IPS-18a (cell line): Measurements from ENCODE around the gene PCYT1A.
"Not testable (repeated sequence)": the region's sequence is repeated elsewhere in the genome, so short reads cannot be mapped to it uniquely, and the experiment has no call there.

Source experiments
- H3K27ac ChIP-seq: one replicate; pipeline ENCODE4 v1.5.1; 2013; ENCODE audit warnings: low read length
- H3K27me3 ChIP-seq: one replicate; pipeline ENCODE4 v1.6.1; 2013; ENCODE audit warnings: mild to moderate bottlenecking, low read length; ENCODE audit not compliant: control insufficient read depth, insufficient read depth
- H3K36me3 ChIP-seq: one replicate; pipeline ENCODE4 v1.6.1; 2013; ENCODE audit warnings: low read depth, low read length; ENCODE audit not compliant: control insufficient read depth
- H3K4me1 ChIP-seq: one replicate; pipeline ENCODE4 v1.6.1; 2013; ENCODE audit warnings: low read depth, low read length; ENCODE audit not compliant: control insufficient read depth
- H3K4me3 ChIP-seq: one replicate; pipeline ENCODE4 v1.5.1; 2013; ENCODE audit warnings: low read length
- H3K9ac ChIP-seq: one replicate; pipeline ENCODE4 v1.6.1; 2013; ENCODE audit warnings: mild to moderate bottlenecking, low read length, moderate library complexity
- H3K9me3 ChIP-seq: one replicate; pipeline ENCODE4 v1.6.1; 2013; ENCODE audit warnings: low read depth, low read length; ENCODE audit not compliant: control insufficient read depth

The PCYT1A gene

DNA sequence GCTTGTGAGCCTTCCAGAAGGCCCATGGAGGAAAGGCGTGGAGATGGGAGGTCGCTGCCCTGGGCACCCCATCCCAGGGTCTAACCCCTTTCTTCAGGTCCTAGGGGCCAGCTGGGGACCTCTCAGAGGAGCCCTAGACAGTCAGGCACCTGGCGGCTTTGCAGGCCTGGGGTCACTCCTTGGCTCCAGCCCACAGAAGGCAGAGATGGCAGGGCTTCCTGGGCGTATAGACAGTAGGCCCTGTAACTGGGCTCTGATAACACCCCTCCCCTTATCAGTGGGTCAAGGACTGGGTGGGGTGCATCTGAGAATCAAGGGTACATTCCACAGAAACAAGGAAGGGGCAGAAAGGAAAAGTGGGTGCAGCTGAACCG is 93.0 kb downstream of the PCYT1A start:
- no peaks in the 10 kb centered on the region for H3K4me1 ChIP-seq
- H3K27ac ChIP-seq = no peak overlapping the region
- H3K9ac ChIP-seq = no peak overlapping the region
- no peaks in the 10 kb centered on the region for H3K36me3 ChIP-seq
- no peaks in the 10 kb centered on the region for H3K9me3 ChIP-seq
- H3K4me3 ChIP-seq = no peak overlapping the region
- no peaks in the 10 kb centered on the region for H3K27me3 ChIP-seq

- Histone ChIP-seq H3K9ac (no peak overlapping the region), H3K27me3 (no peaks in the 10 kb centered on the region), H3K27ac (no peak overlapping the region)
Measured at GRCh38 chr3:196193736-196194541, 93.6 kb downstream of the PCYT1A start.

GRCh38 chr3:196193133-196193735 is 94.3 kb downstream of the PCYT1A start:
- H3K9me3 ChIP-seq = no peaks in the 10 kb centered on the region
- no peaks in the 10 kb centered on the region for H3K4me1 ChIP-seq
- no peak overlapping the region for H3K27ac ChIP-seq
- H3K36me3 ChIP-seq = no peaks in the 10 kb centered on the region
- no peak overlapping the region for H3K4me3 ChIP-seq
- no peak overlapping the region for H3K9ac ChIP-seq
- H3K27me3 ChIP-seq = no peaks in the 10 kb centered on the region

More at GRCh38 chr3:196193736-196194541, 93.6 kb downstream of the PCYT1A start:
- no peaks in the 10 kb centered on the region for H3K9me3 ChIP-seq
- H3K36me3 ChIP-seq = no peaks in the 10 kb centered on the region
- no peak overlapping the region for H3K4me3 ChIP-seq
- H3K4me1 ChIP-seq = no peaks in the 10 kb centered on the region

DNA sequence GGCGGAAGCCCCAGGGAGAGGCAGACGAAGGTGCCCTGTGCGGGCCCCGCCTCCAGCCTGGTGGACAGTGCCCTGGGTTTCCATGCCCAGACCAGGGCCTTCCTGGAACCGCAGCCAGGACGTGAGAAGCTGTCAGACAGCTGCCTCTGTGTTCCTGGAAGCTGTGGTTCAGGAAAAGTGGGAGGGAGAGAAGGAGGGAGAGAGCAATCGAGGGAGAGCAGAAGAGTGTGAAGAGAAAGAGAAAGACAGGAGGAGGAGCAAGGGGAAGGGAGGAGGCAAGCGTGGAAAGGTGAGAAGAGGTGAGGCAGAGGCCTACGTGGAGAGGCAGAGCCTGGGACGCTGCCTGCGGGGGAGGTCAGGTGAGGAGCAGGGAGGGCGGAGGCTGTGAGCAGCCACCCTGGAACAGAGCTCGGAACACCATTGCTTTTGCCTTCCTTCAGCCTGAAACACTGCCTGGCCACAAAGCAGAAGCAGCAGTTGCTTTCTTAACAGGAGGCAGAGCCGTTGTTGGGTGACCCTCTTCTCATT is 94.9 kb downstream of the PCYT1A start:
- H3K4me3 ChIP-seq = no peak overlapping the region
- H3K9ac ChIP-seq = no peak overlapping the region
- H3K27ac ChIP-seq = no peak overlapping the region
- no peaks in the 10 kb centered on the region for H3K36me3 ChIP-seq
- no peaks in the 10 kb centered on the region for H3K4me1 ChIP-seq
- H3K9me3 ChIP-seq = no peaks in the 10 kb centered on the region
- H3K27me3 ChIP-seq = no peaks in the 10 kb centered on the region

DNA sequence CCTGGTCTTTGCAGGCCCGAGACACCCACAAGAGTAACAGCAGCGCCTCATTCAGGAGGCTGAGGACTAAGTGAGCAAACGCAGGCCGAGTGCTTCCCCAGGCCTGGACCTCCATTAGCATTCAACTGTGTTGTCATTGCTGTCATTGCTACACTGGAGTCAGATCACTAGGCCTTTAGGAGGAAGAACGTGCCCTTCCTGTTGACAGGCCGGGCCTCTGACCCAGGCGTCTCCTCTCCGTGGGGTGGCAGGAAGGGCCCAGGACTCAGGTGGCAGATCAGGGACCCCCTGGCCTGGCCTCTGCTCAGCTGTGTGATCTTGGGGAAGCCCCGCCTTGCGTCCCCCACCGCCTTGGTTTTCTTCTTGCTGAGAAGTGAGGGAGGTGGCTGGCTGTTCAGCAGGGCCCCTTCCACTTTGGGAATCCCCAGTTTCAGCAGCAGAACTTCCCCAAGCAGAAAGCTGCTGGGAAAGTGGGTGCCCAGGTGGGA is 95.4 kb downstream of the PCYT1A start:
- no peaks in the 10 kb centered on the region for H3K27me3 ChIP-seq
- no peak overlapping the region for H3K4me3 ChIP-seq
- no peak overlapping the region for H3K27ac ChIP-seq
- no peaks in the 10 kb centered on the region for H3K36me3 ChIP-seq
- H3K4me1 ChIP-seq = peaks cover 2% of the 10 kb centered on the region
- no peak overlapping the region for H3K9ac ChIP-seq
- H3K9me3 ChIP-seq = no peaks in the 10 kb centered on the region

DNA sequence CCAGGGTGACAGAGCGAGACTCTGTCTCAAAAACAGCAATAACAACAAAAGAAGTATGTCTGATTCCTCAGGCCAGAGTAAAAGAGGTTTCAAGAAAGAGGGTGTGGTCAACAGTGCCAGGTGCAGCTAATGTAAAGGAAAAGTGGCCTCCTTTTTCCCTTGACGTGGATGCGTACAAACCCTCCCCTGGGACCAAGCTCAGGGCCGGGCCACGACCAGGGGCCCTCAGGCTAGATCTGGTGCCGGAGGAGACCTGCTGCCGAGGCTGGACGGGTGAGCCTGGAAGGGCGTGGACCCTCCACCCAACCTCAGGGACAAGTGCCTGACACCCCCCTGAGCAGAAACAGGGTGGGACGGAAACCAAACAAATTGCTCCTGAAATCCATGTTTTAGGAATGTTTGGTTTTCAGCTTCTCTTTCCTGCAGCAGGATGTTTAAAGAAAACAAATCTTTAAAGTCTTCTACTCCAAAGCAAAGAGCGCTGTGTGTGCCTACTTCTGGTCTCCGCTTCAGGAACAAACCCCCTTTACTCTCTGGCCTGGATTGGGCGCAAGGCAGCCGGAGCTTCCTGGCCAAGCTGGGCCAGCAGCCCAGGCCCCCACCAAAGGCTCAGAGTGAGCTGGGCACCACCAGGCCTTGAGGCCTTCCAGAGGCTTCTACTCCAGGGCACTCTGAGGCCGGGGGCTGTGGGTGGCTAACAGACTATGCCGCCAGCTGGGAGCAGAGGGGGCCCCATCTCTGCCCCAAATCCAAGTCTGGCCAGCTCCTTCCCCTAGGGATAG is 97.8 kb downstream of the PCYT1A start:
- H3K27ac ChIP-seq = no peak overlapping the region
- H3K9me3 ChIP-seq = no peaks in the 10 kb centered on the region
- no peaks in the 10 kb centered on the region for H3K27me3 ChIP-seq
- no peaks in the 10 kb centered on the region for H3K36me3 ChIP-seq
- H3K9ac ChIP-seq = no peak overlapping the region
- peaks cover 5% of the 10 kb centered on the region for H3K4me1 ChIP-seq
- H3K4me3 ChIP-seq = no peak overlapping the region

DNA sequence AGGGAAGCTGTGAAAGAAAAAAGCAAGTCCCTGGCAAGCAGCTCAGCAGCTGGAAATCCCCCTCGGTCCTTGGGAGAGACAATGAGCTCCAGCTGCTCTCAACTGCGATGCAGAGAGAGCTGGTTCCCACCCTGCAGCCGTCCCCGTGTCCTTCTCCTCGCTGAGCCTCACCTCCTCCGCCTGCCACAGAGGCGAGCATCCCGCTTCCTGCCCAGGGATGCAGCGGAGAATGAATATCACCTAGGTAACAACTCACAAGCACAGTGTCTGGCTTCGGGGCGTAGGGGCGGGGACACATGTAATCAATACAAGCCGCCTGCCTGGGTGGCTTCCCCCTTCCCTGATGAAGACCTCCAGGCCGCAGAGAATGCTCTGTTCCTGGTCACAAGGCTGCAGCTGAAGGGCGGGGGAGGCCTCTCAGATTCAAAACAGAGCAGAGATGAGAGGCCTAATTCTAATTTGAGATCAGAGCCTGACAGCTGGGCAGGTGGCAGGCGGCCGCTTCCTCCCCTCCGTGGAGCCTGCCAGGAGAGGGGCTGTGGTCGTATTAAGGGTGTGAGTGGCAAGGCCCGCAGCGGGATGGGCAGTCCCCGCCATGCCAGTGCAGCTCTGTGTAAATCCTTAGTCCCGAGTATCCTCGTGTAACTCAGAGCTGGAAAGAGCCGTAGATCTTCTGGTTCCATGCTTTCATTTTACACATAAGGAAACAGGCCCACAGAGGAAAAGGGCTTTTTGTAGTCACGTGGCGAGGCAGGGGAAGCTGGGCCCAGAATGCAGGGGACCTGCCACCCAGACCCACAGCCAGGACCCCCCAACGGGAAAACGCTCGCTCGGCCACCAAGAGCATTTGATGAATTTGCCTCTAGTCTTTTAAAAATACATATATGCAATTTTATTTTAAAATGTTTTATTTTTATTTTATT is 100.6 kb downstream of the PCYT1A start:
- Histone ChIP-seq H3K36me3 (no peaks in the 10 kb centered on the region), H3K4me1 (peaks cover 5% of the 10 kb centered on the region), H3K9me3 (no peaks in the 10 kb centered on the region), H3K4me3 (peak overlapping the region; percentile 13), H3K9ac (peak overlapping the region; percentile 32), H3K27ac (peak overlapping the region; percentile 68), H3K27me3 (no peaks in the 10 kb centered on the region)

DNA sequence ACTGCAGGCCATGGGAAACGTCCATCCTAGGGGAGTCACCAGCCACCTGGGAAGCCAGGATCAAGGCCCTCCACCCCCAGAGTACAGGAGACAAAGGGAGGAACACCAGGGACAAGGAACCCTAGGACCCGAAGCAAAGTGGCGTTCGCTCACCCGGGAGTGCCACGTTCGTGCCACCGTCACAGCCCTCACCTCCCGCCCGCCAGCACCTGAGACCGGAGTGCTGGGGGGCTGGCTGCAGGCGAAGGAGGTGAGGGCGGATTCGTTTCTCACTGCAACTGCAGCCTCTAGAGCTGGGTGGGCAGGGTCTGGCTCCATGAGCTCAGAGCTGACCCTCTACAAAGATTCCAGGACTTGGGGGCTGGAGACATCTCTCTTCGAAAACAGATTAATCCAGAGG is 102.6 kb downstream of the PCYT1A start:
- Histone ChIP-seq H3K27ac (no peak overlapping the region), H3K4me3 (no peak overlapping the region), H3K9ac (no peak overlapping the region), H3K4me1 (peaks cover 5% of the 10 kb centered on the region), H3K36me3 (no peaks in the 10 kb centered on the region), H3K27me3 (no peaks in the 10 kb centered on the region), H3K9me3 (no peaks in the 10 kb centered on the region)

DNA sequence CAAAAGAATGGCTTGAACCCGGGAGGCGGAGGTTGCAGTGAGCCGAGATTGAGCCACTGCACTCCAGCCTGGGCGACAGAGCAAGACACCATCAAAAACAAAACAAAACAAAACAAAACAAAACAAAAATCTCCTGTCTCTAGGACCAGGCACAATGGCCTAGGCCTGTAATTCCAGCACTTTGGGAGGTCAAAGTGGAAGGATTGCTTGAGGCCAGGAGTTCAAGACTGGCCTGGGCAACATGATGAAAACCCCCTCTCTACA is 103.4 kb downstream of the PCYT1A start:
- H3K4me3 ChIP-seq, H3K36me3 ChIP-seq, H3K27ac ChIP-seq, H3K9me3 ChIP-seq, H3K27me3 ChIP-seq, H3K9ac ChIP-seq: not testable (repeated sequence)
- H3K4me1 ChIP-seq = peaks cover 11% of the 10 kb centered on the region

DNA sequence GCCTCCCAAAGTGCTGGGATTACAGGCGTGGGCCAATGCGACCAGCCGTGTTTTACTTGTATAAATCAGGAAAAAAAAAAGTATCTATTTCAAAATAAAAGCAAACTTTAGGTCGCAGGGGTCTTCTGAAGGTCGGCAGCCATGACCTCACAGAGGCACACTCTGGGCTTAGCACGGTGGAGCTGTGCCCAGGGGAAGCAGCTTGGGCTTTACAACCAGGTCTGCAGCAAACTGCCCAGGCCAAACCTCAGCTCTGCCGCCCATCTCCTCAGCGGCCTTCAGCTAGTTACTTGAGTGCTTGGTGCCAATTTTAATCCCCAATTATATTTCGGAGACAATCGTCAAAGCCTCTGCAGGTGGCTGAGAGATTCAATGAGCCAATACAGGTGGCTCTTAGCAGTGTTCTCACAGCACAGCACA is 106.4 kb downstream of the PCYT1A start:
- peaks cover 10% of the 10 kb centered on the region for H3K4me1 ChIP-seq

GRCh38 chr3:196180346-196180745 is 107.2 kb downstream of the PCYT1A start:
- Histone ChIP-seq H3K4me3 (no peak overlapping the region), H3K27me3 (no peaks in the 10 kb centered on the region), H3K9me3 (no peaks in the 10 kb centered on the region), H3K27ac (no peak overlapping the region), H3K36me3 (no peaks in the 10 kb centered on the region), H3K9ac (no peak overlapping the region), H3K4me1 (peaks cover 10% of the 10 kb centered on the region)

More for the DNA sequence above, 106.4 kb downstream of the PCYT1A start:
- H3K9me3 ChIP-seq = no peaks in the 10 kb centered on the region
- H3K9ac ChIP-seq = no peak overlapping the region
- H3K27ac ChIP-seq = no peak overlapping the region
- no peaks in the 10 kb centered on the region for H3K27me3 ChIP-seq
- H3K4me3 ChIP-seq = no peak overlapping the region
- H3K36me3 ChIP-seq = no peaks in the 10 kb centered on the region
